ENCODE data around the gene MRGPRX2. TPM values are rescaled to one million over a fixed set of nuclear protein-coding genes. Genes with fewer than 3 reads are reported as not detected.

The MRGPRX2 gene
- total and polyA plus RNA-seq, 9 of the 15 experiments (the other 6 are each of a cell fraction or from before 2014, with no cell fraction given), result not detected

DNA sequence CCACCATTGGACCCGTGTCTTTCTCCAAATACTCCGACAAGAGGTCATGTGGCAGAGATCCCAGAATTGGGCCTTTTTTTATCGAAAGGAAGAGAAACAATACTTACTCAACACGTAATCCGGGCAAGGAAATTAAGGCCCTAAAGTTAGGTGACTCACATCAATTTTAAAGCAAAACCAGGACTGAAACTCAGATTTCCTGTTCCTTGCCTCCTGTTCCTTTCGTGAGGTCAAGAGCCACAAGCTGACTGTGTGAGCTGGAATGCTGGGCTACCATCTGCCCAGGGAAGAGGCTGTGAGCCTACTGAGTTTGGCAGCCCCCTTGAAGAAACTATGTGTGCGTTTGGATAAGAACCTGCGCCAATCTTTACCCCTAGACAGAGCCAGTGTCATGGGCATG is 27.1 kb upstream of the MRGPRX2 start:
- H3K4me1 ChIP-seq (replicated peaks in 1 of 2; ENCODE audit: control insufficient read depth in 2 of 2, insufficient read depth in 2 of 2, low read length in 2 of 2), result no peaks in the 10 kb centered on the region
- no peak for ATAC-seq
- intact Hi-C loops (cut with micrococcal nuclease), result no loop called here
- no peaks in the 10 kb centered on the region for H3K9me3 ChIP-seq (replicated peaks; ENCODE audit: control insufficient read depth, insufficient read depth, low read depth, low read length)
- BruUV-seq (replicated peaks), result no TSS peak
- no peaks in the 10 kb centered on the region for H4K20me1 ChIP-seq (replicated peaks; ENCODE audit: control insufficient read depth, insufficient read depth, low read length)
- ChIA-PET POLR2A (interaction anchor here (0.6 kb wide), 2 partner anchors 437 to 817 kb away, joined by 3 read pairs; no protein-coding TSS in a partner anchor), CTCF (ENCODE audit: low intra/inter-chr PET ratio) (no interaction called here)
- no peak overlapping the region for H3K4me2 ChIP-seq (ENCODE audit: insufficient read depth, low read length)
- H3K79me2 ChIP-seq (ENCODE audit: control insufficient read depth, insufficient read depth, low read length), result no peaks in the 10 kb centered on the region
- no peaks in the 10 kb centered on the region for H3K36me3 ChIP-seq (ENCODE audit: control insufficient read depth, insufficient read depth, low read length)
- no peak for DNase-seq (ENCODE audit: extremely low read depth in 1 of 4, low spot score in 3 of 4)
- no peak overlapping the region for H3K4me3 ChIP-seq
- in situ Hi-C loops (cut with MboI), result no loop called here
- FAIRE-seq, result no peak
- no peak overlapping the region for H3K27ac ChIP-seq (ENCODE audit: extremely low read depth, low read depth, low read length)
- peaks cover 0 to 9% of the 10 kb centered on the region in 2 experiments; a peak in 4 of 5 replicates for H3K27me3 ChIP-seq (ENCODE audit: control insufficient read depth in 2 of 2, insufficient read depth in 2 of 2, low read length in 2 of 2)
- no peak overlapping the region for H3K9ac ChIP-seq (ENCODE audit: insufficient read depth in 1 of 2, low read depth in 2 of 2, low read length in 2 of 2)
- 2% methylated on average over 8 of the region's 8 CpGs for WGBS (ENCODE audit: insufficient coverage, low coverage, missing lambda C conversion rate)
- no peaks in the 10 kb centered on the region for H3K9me1 ChIP-seq (ENCODE audit: control insufficient read depth, insufficient read depth, low read length)
- no peak for TF ChIP-seq U2AF1 (optimal IDR thresholded peaks at IDR 0.05; ENCODE audit: low read depth, low read length)
- no peak for TF ChIP-seq SMARCA5 (IDR thresholded peaks at IDR 0.05)
- TF ChIP-seq PCBP2 (IDR thresholded peaks at IDR 0.05; ENCODE audit: low read depth, low read length, poor library complexity, severe bottlenecking), result no peak
- no peak for TF ChIP-seq ZNF696 (CRISPR knock-in tag; conservative IDR thresholded peaks at IDR 0.05)
- TF ChIP-seq, protein P1, sequence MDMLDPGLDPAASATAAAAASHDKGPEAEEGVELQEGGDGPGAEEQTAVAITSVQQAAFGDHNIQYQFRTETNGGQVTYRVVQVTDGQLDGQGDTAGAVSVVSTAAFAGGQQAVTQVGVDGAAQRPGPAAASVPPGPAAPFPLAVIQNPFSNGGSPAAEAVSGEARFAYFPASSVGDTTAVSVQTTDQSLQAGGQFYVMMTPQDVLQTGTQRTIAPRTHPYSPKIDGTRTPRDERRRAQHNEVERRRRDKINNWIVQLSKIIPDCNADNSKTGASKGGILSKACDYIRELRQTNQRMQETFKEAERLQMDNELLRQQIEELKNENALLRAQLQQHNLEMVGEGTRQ (CRISPR knock-in tag; IDR thresholded peaks at IDR 0.05), result no peak
- TF ChIP-seq CBFB (CRISPR knock-in tag; IDR thresholded peaks at IDR 0.05), result no peak
- TF ChIP-seq, protein P2, sequence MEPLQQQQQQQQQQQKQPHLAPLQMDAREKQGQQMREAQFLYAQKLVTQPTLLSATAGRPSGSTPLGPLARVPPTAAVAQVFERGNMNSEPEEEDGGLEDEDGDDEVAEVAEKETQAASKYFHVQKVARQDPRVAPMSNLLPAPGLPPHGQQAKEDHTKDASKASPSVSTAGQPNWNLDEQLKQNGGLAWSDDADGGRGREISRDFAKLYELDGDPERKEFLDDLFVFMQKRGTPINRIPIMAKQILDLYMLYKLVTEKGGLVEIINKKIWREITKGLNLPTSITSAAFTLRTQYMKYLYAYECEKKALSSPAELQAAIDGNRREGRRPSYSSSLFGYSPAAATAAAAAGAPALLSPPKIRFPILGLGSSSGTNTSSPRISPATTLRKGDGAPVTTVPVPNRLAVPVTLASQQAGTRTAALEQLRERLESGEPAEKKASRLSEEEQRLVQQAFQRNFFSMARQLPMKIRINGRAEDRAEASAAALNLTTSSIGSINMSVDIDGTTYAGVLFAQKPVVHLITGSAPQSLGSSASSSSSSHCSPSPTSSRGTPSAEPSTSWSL (CRISPR knock-in tag; IDR thresholded peaks at IDR 0.05; ENCODE audit: borderline replicate concordance), result no peak
- no peak for TF ChIP-seq PTRF (tag; IDR thresholded peaks at IDR 0.05)
- H2AFZ ChIP-seq (ENCODE audit: low read depth, low read length), result no peak overlapping the region
